ENCODE data around the gene KHDC3L. TPM values are rescaled to one million over a fixed set of nuclear protein-coding genes. Genes with fewer than 3 reads are reported as not detected.

Gene KHDC3L
- total RNA-seq, 1 donor from 2014 or later: not detected

- H3K4me3 ChIP-seq: no peak overlapping the region
- H3K9me3 ChIP-seq: no peaks in the 10 kb centered on the region
- intact Hi-C loops (cut with DNase I): no loop called here
- H3K36me3 ChIP-seq: no peaks in the 10 kb centered on the region
- no peaks in the 10 kb centered on the region for H3K27me3 ChIP-seq
- no peaks in the 10 kb centered on the region for H3K4me1 ChIP-seq
- DNase-seq (no peak), ATAC-seq (no peak)
- H3K27ac ChIP-seq: no peak overlapping the region
- TF ChIP-seq CTCF (IDR thresholded peaks at IDR 0.05): no peak
These were observed 1.7 kb downstream of the KHDC3L start for GRCh38 chr6:73364121-73364520.

- no peaks in the 10 kb centered on the region for H3K36me3 ChIP-seq
- H3K27me3 ChIP-seq: no peaks in the 10 kb centered on the region
- intact Hi-C loops (cut with DNase I): no loop called here
- H3K4me1 ChIP-seq: no peaks in the 10 kb centered on the region
- TF ChIP-seq CTCF (IDR thresholded peaks at IDR 0.05): no peak
- no peak overlapping the region for H3K27ac ChIP-seq
- no peak overlapping the region for H3K4me3 ChIP-seq
- ATAC-seq (no peak), DNase-seq (no peak)
- no peaks in the 10 kb centered on the region for H3K9me3 ChIP-seq
These were observed 2.1 kb downstream of the KHDC3L start for GRCh38 chr6:73364549-73364948.

- Histone ChIP-seq H3K27ac (no peak overlapping the region), H3K4me3 (no peak overlapping the region), H3K27me3 (no peaks in the 10 kb centered on the region), H3K4me1 (no peaks in the 10 kb centered on the region), H3K36me3 (no peaks in the 10 kb centered on the region), H3K9me3 (peaks cover 7% of the 10 kb centered on the region)
- no peak for ATAC-seq
- intact Hi-C loops (cut with DNase I): no loop called here
- no peak for DNase-seq
- no peak for TF ChIP-seq CTCF (IDR thresholded peaks at IDR 0.05)
These were observed 5.4 kb downstream of the KHDC3L start for GRCh38 chr6:73367761-73368355.

GRCh38 chr6:73368675-73369074 lies 6.2 kb downstream of the KHDC3L start:
- DNase-seq (no peak), ATAC-seq (no peak)
- H3K27me3 ChIP-seq: no peaks in the 10 kb centered on the region
- H3K4me1 ChIP-seq: no peaks in the 10 kb centered on the region
- H3K27ac ChIP-seq: no peak overlapping the region
- no peak for TF ChIP-seq CTCF (IDR thresholded peaks at IDR 0.05)
- intact Hi-C loops (cut with DNase I): no loop called here
- H3K4me3 ChIP-seq: no peak overlapping the region
- peaks cover 7% of the 10 kb centered on the region for H3K9me3 ChIP-seq
- no peaks in the 10 kb centered on the region for H3K36me3 ChIP-seq

GRCh38 chr6:73369157-73369556 lies 6.7 kb downstream of the KHDC3L start:
- no peak overlapping the region for H3K27ac ChIP-seq
- no peak for TF ChIP-seq CTCF (IDR thresholded peaks at IDR 0.05)
- DNase-seq (no peak), ATAC-seq (no peak)
- H3K9me3 ChIP-seq: peaks cover 7% of the 10 kb centered on the region
- no peaks in the 10 kb centered on the region for H3K4me1 ChIP-seq
- intact Hi-C loops (cut with DNase I): no loop called here
- H3K36me3 ChIP-seq: no peaks in the 10 kb centered on the region
- H3K27me3 ChIP-seq: no peaks in the 10 kb centered on the region
- no peak overlapping the region for H3K4me3 ChIP-seq

- TF ChIP-seq CTCF (IDR thresholded peaks at IDR 0.05): no peak
- DNase-seq (no peak), ATAC-seq (no peak)
- Histone ChIP-seq H3K27ac (no peak within 1 kb of the TSS), H3K27me3 (no peaks in the 10 kb centered on the region), H3K9me3 (peaks cover 7% of the 10 kb centered on the region), H3K4me1 (no peaks in the 10 kb centered on the region), H3K36me3 (no peaks in the 10 kb centered on the region), H3K4me3 (no peak within 1 kb of the TSS)
- intact Hi-C loops (cut with DNase I): no loop called here
These were observed 7.1 kb downstream of the KHDC3L start, which contains the start of gene OOEP for GRCh38 chr6:73369563-73369962. Gene OOEP (minus strand): TSS chr6:73369897. CDS start chr6:73369792, 105 bp downstream.

Measured in upper lobe of right lung (tissue), 1 donor.